NCI-H1694 treated with DMSO at 0.1 percent for 48 hours (cell line): ENCODE measurements around the gene LSM7.
A peak's percentile ranks its signal among the peaks of the same experiment; 100 is the strongest.

Source experiments
- DNase-seq: peaks from one replicate; lab custom pipeline; 2025; lab: John Stamatoyannopoulos, UW

Gene LSM7

GRCh38 chr19:2323707-2324106 is 4.7 kb downstream of the LSM7 start:
- DNase-seq: no peak

DNA sequence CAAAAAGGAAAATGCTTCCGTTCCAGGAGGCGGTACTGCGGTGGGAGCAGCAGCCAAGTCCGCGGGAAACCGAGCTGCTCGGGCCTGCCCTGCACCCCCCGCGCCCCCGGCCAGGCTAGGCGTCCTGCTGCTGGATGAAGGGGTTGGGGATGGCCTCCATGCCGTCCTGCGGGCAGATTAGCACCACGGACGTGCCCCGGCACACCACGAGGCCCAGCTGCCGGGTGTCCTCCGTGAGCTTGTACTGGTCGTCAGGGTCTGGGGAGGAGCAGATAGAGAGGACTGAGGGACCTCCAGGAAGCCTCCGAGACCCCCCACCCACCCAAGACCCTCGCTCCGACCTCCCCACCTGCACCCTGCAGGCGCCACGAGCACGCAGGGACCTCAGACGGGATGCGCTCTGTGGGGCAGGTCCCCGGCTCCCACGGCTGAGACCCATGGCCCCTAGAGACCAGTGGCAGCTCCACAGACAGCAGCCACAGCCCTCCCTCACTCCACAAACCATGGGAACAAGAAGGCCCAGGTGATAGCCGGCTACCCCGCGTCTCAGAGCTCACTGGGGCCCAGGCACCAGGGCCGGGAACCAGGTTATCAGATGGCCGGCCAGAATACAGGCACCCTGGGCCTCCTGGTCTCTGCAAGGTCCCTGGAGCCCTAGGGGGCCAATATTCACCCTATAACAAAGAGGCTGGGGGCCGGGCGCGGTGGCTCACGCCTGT is 6.7 kb downstream of the LSM7 start:
- DNase-seq: no peak

DNA sequence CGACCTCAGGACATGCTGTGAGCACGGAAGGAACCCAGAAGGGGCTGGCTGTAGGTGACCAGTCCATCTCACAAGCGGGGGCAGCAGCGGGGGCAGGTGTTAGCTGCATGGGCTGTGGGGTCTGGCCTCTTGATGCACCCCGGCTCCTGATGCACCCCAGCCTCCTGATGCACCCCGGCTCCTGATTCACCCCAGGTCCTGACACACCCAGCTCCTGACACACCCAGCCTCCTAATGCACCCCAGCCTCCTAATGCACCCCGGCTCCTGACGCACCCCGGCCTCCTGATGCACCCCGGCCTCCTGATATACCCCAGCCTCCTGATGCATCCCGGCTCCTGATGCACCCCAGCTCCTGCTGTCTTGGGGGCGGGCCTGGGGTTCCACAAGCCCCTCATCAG is 7.4 kb downstream of the LSM7 start:
- DNase-seq: no peak

- no peak for DNase-seq
These were observed 8.3 kb downstream of the LSM7 start for GRCh38 chr19:2320049-2320448.

- no peak for DNase-seq
These were observed 8.8 kb downstream of the LSM7 start for GRCh38 chr19:2319551-2319950.

GRCh38 chr19:2318923-2319322 is 9.5 kb downstream of the LSM7 start:
- no peak for DNase-seq

GRCh38 chr19:2317756-2318155 is 10.6 kb downstream of the LSM7 start:
- DNase-seq: no peak

DNA sequence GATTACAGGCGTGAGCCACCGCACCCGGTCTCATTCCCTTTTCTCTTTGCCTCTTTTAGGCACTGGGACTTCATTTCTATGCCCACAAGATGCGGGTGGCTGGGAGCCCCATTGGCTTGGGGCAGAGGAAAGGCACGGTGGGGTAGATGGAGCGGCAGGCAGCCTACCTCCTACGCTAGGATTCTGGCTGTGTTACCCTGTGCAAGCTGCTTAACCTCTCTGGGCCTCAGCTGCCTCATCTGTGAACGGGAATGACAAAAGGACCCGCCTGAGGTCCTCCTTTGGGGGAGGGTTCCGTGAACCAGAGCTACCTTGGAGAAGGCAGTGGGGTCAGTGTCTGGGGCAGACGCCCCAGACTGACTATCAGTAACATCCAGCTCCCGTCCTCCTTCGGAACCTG is 11.1 kb downstream of the LSM7 start:
- DNase-seq: no peak

GRCh38 chr19:2315818-2316353 is 12.5 kb downstream of the LSM7 start:
- DNase-seq: no peak

GRCh38 chr19:2315121-2315817 is 13.1 kb downstream of the LSM7 start:
- DNase-seq: no peak

DNA sequence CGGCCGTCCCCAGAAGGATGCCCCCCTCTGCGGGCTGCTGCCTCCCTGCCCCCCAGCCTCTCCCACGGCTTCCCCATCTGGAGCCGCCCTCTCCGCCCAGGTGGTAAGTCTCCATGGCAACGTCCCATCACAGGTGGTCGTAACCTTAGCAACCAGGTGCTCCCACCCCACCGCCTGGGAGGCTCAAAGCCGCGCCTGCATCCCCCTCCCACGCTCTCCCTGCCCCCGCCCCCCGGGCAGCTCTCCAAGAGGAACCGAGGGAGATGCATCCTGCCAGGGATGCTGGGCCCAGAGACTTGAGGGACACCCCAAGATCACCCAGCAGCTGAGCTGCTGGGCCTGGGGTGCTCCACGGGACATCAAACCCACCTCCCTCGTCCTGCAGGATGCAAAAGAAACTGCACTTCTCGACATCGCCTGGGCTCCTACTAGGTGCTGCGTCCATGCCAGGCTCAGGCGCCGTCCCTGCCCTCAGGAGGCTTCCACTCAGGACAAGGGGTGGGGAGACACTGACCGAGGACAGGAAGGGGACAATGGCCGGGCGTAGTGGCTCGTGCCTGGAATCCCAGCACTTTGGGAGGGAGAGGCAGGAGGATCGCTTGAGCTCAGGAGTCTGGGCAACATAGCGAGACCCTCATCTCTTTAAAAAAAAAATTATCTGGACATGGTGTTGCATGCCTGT is 15.4 kb downstream of the LSM7 start:
- no peak for DNase-seq

- no peak for DNase-seq
These were observed 17.3 kb downstream of the LSM7 start for GRCh38 chr19:2311093-2311492.

DNA sequence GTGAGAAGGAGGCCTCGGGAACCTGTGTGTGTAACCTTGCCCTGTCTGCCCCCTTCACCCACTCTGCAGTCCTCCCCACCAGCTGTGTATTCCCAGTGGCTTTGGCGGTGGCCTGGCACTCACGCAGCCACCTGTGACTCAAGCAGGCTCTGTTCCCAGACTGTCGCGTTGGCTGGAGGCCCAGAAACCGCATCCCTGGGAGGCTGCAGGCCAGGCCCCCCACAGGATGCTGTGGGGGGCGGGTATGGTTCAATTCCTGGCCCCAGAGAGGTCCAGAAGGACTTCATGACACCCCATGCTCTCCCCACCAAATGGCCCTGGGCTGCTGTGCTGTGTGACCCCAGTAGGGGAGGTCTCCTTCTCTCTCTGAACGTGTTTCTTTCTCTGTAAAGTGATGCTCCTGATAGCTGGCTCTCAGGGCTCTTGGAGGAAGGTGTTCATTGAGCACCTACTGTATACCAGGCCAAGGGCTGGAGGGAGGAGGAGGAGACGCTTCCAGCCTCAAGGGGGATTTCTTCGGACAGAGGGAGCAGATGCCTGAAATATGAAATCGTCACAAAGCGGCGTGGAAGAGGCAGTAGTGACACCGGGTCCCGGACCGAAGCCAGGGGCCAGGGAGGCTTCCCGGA is 18.5 kb downstream of the LSM7 start:
- peak; percentile 36 for DNase-seq

DNA sequence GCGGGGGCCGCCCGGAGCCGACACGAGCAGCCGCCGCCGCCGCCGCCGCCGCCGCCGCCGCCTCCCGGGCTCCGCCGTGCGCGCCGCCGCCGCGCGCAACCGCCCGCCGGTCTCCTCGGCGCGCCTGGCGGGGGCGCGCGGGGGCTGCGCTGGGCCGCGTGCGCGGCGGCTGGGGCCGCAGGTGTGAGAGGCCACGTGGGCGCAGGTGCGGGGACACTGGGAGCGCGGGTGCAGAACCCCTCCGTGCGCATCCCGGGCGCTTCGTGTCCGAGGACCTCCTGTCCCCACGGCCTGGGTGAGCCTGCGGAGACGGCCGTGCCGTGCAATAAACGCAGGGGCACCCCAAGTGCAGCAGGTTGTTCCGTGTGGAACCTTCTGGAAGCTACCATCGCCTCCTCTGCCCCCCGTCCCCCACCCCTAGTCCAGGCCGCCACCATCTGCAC is 20.3 kb downstream of the LSM7 start, which contains the start of gene LINGO3:
Gene LINGO3 (minus strand): TSS at position 41 of the 443 bp plus-strand sequence. CDS start 16,378 bp downstream, outside the sequence.
- no peak for DNase-seq

- no peak for DNase-seq
These were observed 20.8 kb downstream of the LSM7 start for GRCh38 chr19:2307518-2308012.

DNA sequence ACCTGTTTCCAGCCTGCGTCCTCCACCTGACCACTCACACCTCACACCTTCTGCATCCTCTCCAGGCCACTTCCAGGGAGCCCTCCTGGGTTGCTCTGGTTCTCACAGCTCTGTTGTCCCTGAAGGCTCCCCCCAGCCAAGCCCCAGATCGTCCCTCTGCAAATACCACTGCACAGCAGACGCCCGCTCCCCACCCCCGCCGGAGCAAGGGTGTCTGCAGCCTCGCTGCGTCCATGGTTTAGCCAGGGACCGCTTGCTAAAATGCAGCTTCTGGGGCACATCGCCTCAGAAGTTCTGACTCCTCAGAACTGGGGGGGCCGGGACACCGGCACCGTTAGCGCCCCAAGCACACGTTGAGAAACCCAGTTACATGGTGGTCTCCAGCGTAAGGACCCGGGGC is 21.4 kb downstream of the LSM7 start:
- no peak for DNase-seq

DNA sequence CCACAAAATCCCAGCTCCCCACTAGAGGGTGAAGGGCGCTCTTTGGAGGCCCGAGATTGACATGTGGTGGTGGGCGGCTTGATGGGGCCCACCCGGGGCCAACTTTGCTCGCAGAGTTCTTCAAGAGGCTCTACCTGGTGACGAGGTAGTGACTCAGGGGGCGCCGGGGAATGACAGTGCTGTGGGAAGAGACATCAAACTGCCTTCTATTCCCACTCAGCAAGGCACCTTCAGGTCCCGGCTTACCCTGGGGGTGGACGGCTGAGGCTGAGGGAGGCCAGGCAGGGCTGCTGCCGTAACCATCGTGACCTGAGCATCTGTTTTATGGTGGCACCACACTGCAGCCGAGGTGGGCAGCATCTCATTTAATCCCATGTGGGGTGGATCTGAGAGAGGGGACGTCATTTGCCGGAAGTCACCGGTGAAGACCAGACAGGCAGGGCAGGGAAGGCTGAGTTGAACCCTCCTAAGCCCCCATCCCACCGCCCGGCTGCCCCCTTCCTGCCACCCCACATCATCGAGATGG is 22.0 kb downstream of the LSM7 start:
- no peak for DNase-seq

- DNase-seq: no peak
These were observed 22.7 kb downstream of the LSM7 start for GRCh38 chr19:2305452-2306280.

DNA sequence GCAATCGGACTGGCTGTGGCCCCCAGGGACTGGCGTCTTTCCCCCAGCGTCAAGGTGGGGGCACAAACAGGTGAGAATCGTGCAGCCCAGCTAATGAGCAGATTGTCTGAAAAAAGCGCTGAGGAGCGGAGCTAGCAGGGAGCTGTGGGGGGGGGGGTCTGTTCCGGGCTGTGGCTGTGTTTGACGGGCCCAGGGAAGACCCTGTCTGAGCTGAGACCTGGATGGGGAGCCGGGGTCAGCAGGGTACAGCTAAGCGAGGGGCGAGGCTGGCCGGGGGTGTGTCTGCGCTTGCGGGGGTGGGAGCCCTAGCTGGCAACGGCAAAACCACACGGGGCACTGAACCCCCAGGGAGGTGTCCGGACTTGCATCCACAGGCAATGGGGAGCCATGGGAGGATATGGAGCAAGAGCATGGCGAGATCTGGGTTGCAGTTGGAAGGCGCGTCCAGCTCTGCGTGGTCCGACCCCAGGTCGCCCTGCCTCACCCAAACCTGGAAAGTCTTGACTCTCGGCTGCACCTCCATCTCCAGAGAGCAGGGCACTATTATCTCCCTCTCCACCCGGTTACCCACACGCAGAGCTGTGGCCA is 25.1 kb downstream of the LSM7 start:
- no peak for DNase-seq
